GM19397 (cell line): Measurements from ENCODE around the gene EVPL.

Experiments
- ATAC-seq: cut with Tn5 transposase; IDR thresholded peaks from one replicate; pipeline ENCODE4 v1.9.1; 2021; ENCODE audit warnings: mild to moderate bottlenecking, moderate library complexity; ENCODE audit not compliant: unreplicated experiment

EVPL gene

GRCh38 chr17:76019833-76020467, 7.2 kb downstream of the EVPL start:
- ATAC-seq, result no peak

- ATAC-seq, result no peak
These were observed 8.3 kb downstream of the EVPL start for GRCh38 chr17:76018801-76019200.

GRCh38 chr17:76018340-76018680, 8.8 kb downstream of the EVPL start:
- no peak for ATAC-seq

GRCh38 chr17:76017481-76018339, 9.4 kb downstream of the EVPL start:
- ATAC-seq, result no peak

- ATAC-seq, result no peak
These were observed 12.2 kb downstream of the EVPL start for GRCh38 chr17:76014925-76015261.

- ATAC-seq, result no peak
These were observed 12.8 kb downstream of the EVPL start for GRCh38 chr17:76014100-76014924.

- no peak for ATAC-seq
These were observed 13.7 kb downstream of the EVPL start for GRCh38 chr17:76013377-76013932.

- ATAC-seq, result no peak
These were observed 15.2 kb downstream of the EVPL start for GRCh38 chr17:76011951-76012350.

- ATAC-seq, result no peak
These were observed 17.0 kb downstream of the EVPL start for GRCh38 chr17:76009969-76010661.

- no peak for ATAC-seq
These were observed 17.7 kb downstream of the EVPL start for GRCh38 chr17:76009447-76009846.

GRCh38 chr17:76008630-76009425, 18.3 kb downstream of the EVPL start:
- no peak for ATAC-seq

GRCh38 chr17:76008208-76008607, 18.9 kb downstream of the EVPL start:
- no peak for ATAC-seq

GRCh38 chr17:76007850-76008165, 19.3 kb downstream of the EVPL start:
- ATAC-seq, result no peak

- ATAC-seq, result no peak
These were observed 19.8 kb downstream of the EVPL start for GRCh38 chr17:76007131-76007849.

GRCh38 chr17:76005263-76006149, 21.6 kb downstream of the EVPL start:
- no peak for ATAC-seq

GRCh38 chr17:76004750-76005262, 22.3 kb downstream of the EVPL start:
- ATAC-seq, result no peak

- ATAC-seq, result no peak
These were observed 23.2 kb downstream of the EVPL start for GRCh38 chr17:76003915-76004314.

GRCh38 chr17:76002100-76002499, 25.0 kb downstream of the EVPL start:
- ATAC-seq, result no peak
